ENCODE measurements around the gene UBC.
"Not testable (repeated sequence)": the region's sequence is repeated elsewhere in the genome, so short reads cannot be mapped to it uniquely, and the experiment has no call there.

The UBC gene

GRCh38 chr12:124919521-124920352 lies 5.3 kb upstream of the UBC start:
- no peak overlapping the region for H3K4me3 ChIP-seq (replicated peaks; ENCODE audit: low read depth, low read length)
- no peak for TF ChIP-seq CTCF (IDR thresholded peaks at IDR 0.05; ENCODE audit: low read depth, low read length, missing control alignments)

GRCh38 chr12:124918622-124918988 lies 4.2 kb upstream of the UBC start:
- not testable (repeated sequence) for DNase-seq (ENCODE audit: extremely low read depth, low read depth); H3K4me3 ChIP-seq (replicated peaks; ENCODE audit: low read depth, low read length)

More at GRCh38 chr12:124919521-124920352, 5.3 kb upstream of the UBC start:
- DNase-seq (ENCODE audit: extremely low read depth, low read depth): no peak

- TF ChIP-seq CTCF (IDR thresholded peaks at IDR 0.05; ENCODE audit: low read depth, low read length, missing control alignments): no peak
- no peak for DNase-seq (ENCODE audit: extremely low read depth, low read depth)
- H3K4me3 ChIP-seq (replicated peaks; ENCODE audit: low read depth, low read length): peak overlapping the region; percentile 33
Observed at GRCh38 chr12:124917841-124918621, 3.6 kb upstream of the UBC start.

- DNase-seq (ENCODE audit: extremely low read depth, low read depth): peak; percentile 100
- H3K4me3 ChIP-seq (replicated peaks; ENCODE audit: low read depth, low read length): peak overlapping the region; percentile 99
- no peak for TF ChIP-seq CTCF (IDR thresholded peaks at IDR 0.05; ENCODE audit: low read depth, low read length, missing control alignments)
Observed at GRCh38 chr12:124917135-124917840, 2.8 kb upstream of the UBC start.

- peak overlapping the region; percentile 99 for H3K4me3 ChIP-seq (replicated peaks; ENCODE audit: low read depth, low read length)
- DNase-seq (ENCODE audit: extremely low read depth, low read depth): peak; percentile 85
- TF ChIP-seq CTCF (IDR thresholded peaks at IDR 0.05; ENCODE audit: low read depth, low read length, missing control alignments): no peak
Observed at GRCh38 chr12:124916374-124917134, 2.1 kb upstream of the UBC start.

GRCh38 chr12:124915239-124916236 lies 1.1 kb upstream of the UBC start:
- no peak for DNase-seq (ENCODE audit: extremely low read depth, low read depth)
- TF ChIP-seq CTCF (IDR thresholded peaks at IDR 0.05; ENCODE audit: low read depth, low read length, missing control alignments): no peak
- H3K4me3 ChIP-seq (replicated peaks; ENCODE audit: low read depth, low read length): peak overlapping the region; percentile 99

Data from HFF-Myc (cell line).